ENCODE data around the gene SLC49A3. TPM values are rescaled to one million over a fixed set of nuclear protein-coding genes. Genes with fewer than 3 reads are reported as not detected.

The SLC49A3 gene
- total and polyA plus RNA-seq, 2 donors (not counting 1 experiment from before 2014, with no cell fraction given), result 0.42 to 5.1 TPM

DNA sequence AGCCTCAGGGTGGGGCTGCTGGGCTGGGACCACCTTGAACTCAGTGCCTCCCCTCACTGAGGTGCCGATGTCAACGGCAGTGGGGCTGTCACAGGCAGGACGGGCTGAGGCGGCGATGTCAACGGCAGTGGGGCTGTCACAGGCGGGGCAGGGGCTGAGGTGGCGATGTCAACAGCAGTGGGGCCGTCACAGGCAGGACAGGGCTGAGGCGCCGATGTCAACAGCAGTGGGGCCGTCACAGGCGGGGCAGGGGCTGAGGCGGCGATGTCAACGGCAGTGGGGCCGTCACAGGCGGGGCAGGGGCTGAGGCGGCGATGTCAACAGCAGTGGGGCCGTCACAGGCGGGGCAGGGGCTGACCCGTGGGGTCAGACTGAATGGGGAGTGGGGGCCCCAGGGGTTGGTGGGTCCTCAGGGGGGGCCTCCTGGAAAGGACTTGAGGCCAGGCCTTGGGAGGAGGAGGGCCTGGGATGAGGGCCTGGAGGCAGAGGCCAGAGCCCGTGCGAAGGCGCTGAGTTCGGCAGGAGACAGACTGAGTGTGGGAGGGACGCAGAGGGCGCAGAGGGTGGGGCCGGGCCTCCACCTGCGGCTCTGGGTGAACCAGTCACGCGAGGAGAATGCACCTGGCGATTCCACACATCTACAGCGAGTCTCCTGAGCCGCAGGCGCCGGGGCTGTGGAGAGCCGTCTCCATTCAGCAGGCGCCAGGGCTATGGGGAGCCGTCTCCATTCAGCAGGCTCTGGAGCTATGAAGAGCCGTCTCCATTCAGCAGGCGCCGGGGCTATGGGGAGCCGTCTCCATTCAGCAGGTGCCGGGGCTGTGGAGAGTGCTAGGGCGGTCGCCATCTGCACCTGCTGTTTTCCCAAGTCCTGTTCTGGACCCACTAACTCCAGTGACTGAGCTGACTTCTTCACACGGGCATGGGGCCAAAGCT, 37.7 kb downstream of the SLC49A3 start:
- Histone ChIP-seq H4K20me1 (ENCODE audit: control insufficient read depth, extremely low read depth, insufficient read depth, low read length) (no peaks in the 10 kb centered on the region), H3K36me3 (ENCODE audit: control insufficient read depth, insufficient read depth, low read length) (no peaks in the 10 kb centered on the region), H3K9me3 (ENCODE audit: control insufficient read depth, insufficient read depth, low read depth, low read length) (no peaks in the 10 kb centered on the region), H3K9ac (ENCODE audit: insufficient read depth, low read length) (no peak overlapping the region), H3K27ac (ENCODE audit: insufficient read depth, low read length) (no peak overlapping the region), H3K4me3 (replicated peaks in 1 of 4; ENCODE audit: control extremely low read depth in 1 of 4, insufficient read depth in 1 of 4, low read depth in 3 of 4, low read length in 4 of 4) (no peak overlapping the region), H3K27me3 (ENCODE audit: control insufficient read depth, insufficient read depth, low read length) (peaks cover 4% of the 10 kb centered on the region), H3K79me2 (ENCODE audit: control insufficient read depth, insufficient read depth, low read length) (no peaks in the 10 kb centered on the region), H2AFZ (ENCODE audit: low read length) (no peak overlapping the region), H3K4me2 (ENCODE audit: extremely low read depth, insufficient read depth, low read length) (no peak overlapping the region), H3K4me1 (ENCODE audit: control insufficient read depth, extremely low read depth, insufficient read depth, low read length) (no peaks in the 10 kb centered on the region)
- DNase-seq (ENCODE audit: low read depth in 2 of 2), result no peak
- TF ChIP-seq, protein P1, sequence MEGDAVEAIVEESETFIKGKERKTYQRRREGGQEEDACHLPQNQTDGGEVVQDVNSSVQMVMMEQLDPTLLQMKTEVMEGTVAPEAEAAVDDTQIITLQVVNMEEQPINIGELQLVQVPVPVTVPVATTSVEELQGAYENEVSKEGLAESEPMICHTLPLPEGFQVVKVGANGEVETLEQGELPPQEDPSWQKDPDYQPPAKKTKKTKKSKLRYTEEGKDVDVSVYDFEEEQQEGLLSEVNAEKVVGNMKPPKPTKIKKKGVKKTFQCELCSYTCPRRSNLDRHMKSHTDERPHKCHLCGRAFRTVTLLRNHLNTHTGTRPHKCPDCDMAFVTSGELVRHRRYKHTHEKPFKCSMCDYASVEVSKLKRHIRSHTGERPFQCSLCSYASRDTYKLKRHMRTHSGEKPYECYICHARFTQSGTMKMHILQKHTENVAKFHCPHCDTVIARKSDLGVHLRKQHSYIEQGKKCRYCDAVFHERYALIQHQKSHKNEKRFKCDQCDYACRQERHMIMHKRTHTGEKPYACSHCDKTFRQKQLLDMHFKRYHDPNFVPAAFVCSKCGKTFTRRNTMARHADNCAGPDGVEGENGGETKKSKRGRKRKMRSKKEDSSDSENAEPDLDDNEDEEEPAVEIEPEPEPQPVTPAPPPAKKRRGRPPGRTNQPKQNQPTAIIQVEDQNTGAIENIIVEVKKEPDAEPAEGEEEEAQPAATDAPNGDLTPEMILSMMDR (conservative IDR thresholded peaks at IDR 0.05 in 1 of 2, IDR thresholded peaks at IDR 0.05 in 1 of 2; ENCODE audit: low read depth in 1 of 2, low read length in 2 of 2), result no peak
- no peak for TF ChIP-seq EZH2 (IDR thresholded peaks at IDR 0.05; ENCODE audit: low read length, missing control alignments)

DNA sequence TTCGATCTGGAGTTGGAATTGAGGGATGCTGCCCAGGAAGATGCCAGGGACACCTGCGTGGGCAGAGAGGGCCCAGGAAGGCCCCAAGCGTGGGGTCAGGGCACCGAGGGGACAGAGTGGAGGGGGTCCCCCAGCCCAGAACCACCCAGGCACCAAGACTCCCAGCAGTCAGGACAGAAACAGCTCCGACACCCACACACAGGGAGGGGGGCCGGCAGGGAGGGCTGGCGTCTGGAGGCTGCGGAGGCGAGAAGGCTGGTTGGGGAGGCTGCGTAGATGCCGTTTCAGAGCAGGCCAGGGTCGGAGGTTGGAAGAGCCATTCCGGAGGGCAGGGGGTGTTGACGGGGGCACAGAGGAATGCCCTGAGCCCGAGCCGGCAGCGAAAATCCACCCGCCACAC, 38.5 kb downstream of the SLC49A3 start:
- no peaks in the 10 kb centered on the region for H3K79me2 ChIP-seq (ENCODE audit: control insufficient read depth, insufficient read depth, low read length)
- no peak overlapping the region for H3K4me2 ChIP-seq (ENCODE audit: extremely low read depth, insufficient read depth, low read length)
- no peak for DNase-seq (ENCODE audit: low read depth in 2 of 2)
- no peaks in the 10 kb centered on the region for H3K36me3 ChIP-seq (ENCODE audit: control insufficient read depth, insufficient read depth, low read length)
- H3K27ac ChIP-seq (ENCODE audit: insufficient read depth, low read length), result no peak overlapping the region
- no peaks in the 10 kb centered on the region for H4K20me1 ChIP-seq (ENCODE audit: control insufficient read depth, extremely low read depth, insufficient read depth, low read length)
- no peaks in the 10 kb centered on the region for H3K4me1 ChIP-seq (ENCODE audit: control insufficient read depth, extremely low read depth, insufficient read depth, low read length)
- no peak overlapping the region for H3K4me3 ChIP-seq (replicated peaks in 1 of 4; ENCODE audit: control extremely low read depth in 1 of 4, insufficient read depth in 1 of 4, low read depth in 3 of 4, low read length in 4 of 4)
- H3K9me3 ChIP-seq (ENCODE audit: control insufficient read depth, insufficient read depth, low read depth, low read length), result no peaks in the 10 kb centered on the region
- peaks cover 4% of the 10 kb centered on the region for H3K27me3 ChIP-seq (ENCODE audit: control insufficient read depth, insufficient read depth, low read length)
- H3K9ac ChIP-seq (ENCODE audit: insufficient read depth, low read length), result no peak overlapping the region
- H2AFZ ChIP-seq (ENCODE audit: low read length), result no peak overlapping the region
- TF ChIP-seq, protein P1 (conservative IDR thresholded peaks at IDR 0.05 in 1 of 2, IDR thresholded peaks at IDR 0.05 in 1 of 2; ENCODE audit: low read depth in 1 of 2, low read length in 2 of 2), result no peak
- TF ChIP-seq EZH2 (IDR thresholded peaks at IDR 0.05; ENCODE audit: low read length, missing control alignments), result no peak

DNA sequence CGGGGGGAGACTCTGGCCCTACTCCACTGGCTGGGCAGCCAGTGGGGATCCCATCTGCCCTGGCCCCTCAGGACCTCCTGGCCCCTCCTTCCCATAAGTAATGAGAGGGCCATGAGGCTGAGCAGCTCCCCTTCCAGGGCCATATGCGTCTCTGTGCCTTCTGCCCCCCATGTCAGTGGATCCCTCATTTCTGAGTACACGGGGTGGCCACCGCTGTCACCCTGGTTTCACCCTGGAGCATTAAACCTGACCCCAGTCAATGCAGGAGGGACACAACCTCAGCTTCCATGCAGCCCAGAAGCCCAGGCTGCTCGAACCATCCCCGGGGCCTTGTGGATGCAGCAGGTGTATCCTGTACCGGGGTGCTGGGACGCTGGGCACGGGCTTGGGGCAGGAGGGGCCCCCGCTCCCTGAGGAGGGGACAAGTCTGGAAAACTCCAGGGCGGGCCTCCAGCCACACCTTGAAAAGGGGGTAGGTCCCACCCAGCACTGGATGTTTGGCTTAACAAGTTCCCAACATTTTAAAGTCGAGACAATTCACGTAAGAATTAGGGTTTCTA, 39.1 kb downstream of the SLC49A3 start:
- no peak overlapping the region for H3K9ac ChIP-seq (ENCODE audit: insufficient read depth, low read length)
- no peaks in the 10 kb centered on the region for H3K9me3 ChIP-seq (ENCODE audit: control insufficient read depth, insufficient read depth, low read depth, low read length)
- H3K27me3 ChIP-seq (ENCODE audit: control insufficient read depth, insufficient read depth, low read length), result peaks cover 4% of the 10 kb centered on the region
- H3K4me3 ChIP-seq (replicated peaks in 1 of 4; ENCODE audit: control extremely low read depth in 1 of 4, insufficient read depth in 1 of 4, low read depth in 3 of 4, low read length in 4 of 4), result no peak overlapping the region
- H3K4me2 ChIP-seq (ENCODE audit: extremely low read depth, insufficient read depth, low read length), result no peak overlapping the region
- no peaks in the 10 kb centered on the region for H3K4me1 ChIP-seq (ENCODE audit: control insufficient read depth, extremely low read depth, insufficient read depth, low read length)
- TF ChIP-seq, protein P1 (conservative IDR thresholded peaks at IDR 0.05 in 1 of 2, IDR thresholded peaks at IDR 0.05 in 1 of 2; ENCODE audit: low read depth in 1 of 2, low read length in 2 of 2), result no peak
- no peaks in the 10 kb centered on the region for H3K36me3 ChIP-seq (ENCODE audit: control insufficient read depth, insufficient read depth, low read length)
- H2AFZ ChIP-seq (ENCODE audit: low read length), result no peak overlapping the region
- H3K79me2 ChIP-seq (ENCODE audit: control insufficient read depth, insufficient read depth, low read length), result no peaks in the 10 kb centered on the region
- DNase-seq (ENCODE audit: low read depth in 2 of 2), result no peak
- H4K20me1 ChIP-seq (ENCODE audit: control insufficient read depth, extremely low read depth, insufficient read depth, low read length), result no peaks in the 10 kb centered on the region
- no peak overlapping the region for H3K27ac ChIP-seq (ENCODE audit: insufficient read depth, low read length)
